GM18508 (cell line): ENCODE measurements around the gene KIF25.
"Not testable (repeated sequence)": the region's sequence is repeated elsewhere in the genome, so short reads cannot be mapped to it uniquely, and the experiment has no call there.

ENCODE experiments used
- ATAC-seq: cut with Tn5 transposase; IDR thresholded peaks from one replicate; pipeline ENCODE4 v1.9.1; 2021; ENCODE audit warnings: moderate number of reproducible peaks; ENCODE audit not compliant: insufficient read depth, unreplicated experiment

KIF25 gene

GRCh38 chr6:167973148-167973885 lies 24.2 kb upstream of the KIF25 start:
- ATAC-seq: no peak

DNA sequence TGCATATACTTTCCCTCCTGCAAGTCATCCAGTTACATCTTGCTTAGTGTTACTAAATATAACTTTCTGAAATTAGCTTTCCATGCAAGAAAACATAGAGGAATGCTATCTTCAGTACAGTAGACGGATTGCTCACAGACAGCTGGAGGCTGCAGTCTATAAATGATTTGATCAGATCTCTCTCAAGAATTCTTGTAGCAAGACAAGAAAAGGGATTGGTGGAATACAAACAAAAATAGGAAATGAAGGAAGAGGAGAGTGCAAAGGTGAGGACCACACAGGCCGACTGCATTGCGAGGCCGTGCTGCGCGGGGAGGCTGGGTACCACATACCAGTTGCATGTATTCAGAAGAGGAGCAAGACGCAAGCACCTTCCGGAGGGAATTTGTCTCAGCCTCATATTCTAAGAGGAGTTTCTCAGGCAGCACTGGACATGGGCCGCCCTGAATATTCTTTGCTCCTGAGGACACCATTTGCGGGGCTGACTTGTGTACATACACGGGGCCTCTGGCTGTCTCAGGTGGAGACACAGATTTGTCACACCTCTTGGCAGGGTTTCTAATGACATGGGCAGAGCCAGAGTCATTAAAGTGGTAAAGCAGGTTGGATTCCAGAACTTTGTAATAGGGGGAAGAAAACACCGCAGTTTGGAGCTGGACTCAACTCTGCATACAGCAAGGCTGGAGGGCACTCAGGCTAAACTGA lies 22.7 kb upstream of the KIF25 start:
- no peak for ATAC-seq

- no peak for ATAC-seq
These were observed 22.0 kb upstream of the KIF25 start for GRCh38 chr6:167975458-167975857.

- not testable (repeated sequence) for ATAC-seq
These were observed 21.3 kb upstream of the KIF25 start for GRCh38 chr6:167976116-167976657.

DNA sequence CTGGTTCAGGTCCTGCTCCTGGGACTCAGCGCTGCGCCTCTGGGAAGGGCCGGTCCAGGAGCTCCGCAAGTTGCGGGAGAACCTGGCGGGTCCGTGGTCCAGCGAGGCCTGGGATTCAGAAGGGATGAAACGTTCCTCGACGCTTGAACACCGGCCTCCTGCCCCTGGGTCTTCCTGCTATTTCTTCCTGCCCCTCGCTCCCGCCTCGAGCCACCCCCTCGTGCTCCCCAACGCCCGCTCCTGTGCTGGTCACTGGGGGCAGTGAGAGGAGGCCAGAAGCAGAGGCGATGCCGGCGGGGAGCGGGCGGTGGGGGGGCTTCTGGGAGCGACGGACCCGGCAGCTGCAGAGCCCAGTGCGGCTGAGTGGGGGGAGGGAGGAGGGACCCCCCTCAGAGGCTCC lies 20.8 kb upstream of the KIF25 start:
- no peak for ATAC-seq

GRCh38 chr6:167977717-167978467 lies 19.6 kb upstream of the KIF25 start:
- ATAC-seq: no peak

GRCh38 chr6:167978607-167979006 lies 18.9 kb upstream of the KIF25 start:
- no peak for ATAC-seq

DNA sequence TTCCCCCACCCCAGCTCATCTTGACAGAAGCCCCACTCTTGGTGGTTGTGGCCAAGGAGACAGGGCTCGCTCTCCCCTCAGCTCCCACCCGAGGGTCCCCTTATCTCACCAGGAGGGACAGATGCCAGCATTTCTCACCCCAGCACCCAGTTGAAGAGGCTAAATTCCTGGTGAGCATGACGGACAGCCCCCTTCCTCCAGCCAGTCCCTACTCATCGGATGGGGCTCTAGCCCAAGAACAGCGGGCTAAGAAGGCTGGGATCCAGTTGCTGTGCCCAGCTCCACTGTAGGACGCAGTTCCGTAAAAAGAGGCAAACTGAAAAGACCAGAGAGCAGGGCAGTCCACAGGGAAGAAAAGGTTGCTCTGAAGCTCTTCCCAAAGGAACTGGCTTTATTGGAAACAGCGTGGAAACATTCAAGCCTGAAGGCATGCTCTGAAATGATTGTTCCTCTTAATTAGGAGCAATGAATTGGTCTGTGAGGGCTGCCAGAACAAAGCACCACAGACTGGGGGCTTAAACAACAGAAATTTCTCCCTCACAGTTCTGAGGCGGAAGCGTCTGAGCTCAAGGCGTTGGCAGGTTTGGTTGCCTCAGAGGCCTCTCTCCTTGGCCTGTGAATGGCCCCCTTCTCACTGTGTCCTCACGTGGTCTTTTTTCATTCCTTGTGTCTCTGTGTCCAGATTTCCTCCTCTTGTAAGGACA lies 17.9 kb upstream of the KIF25 start:
- no peak for ATAC-seq

DNA sequence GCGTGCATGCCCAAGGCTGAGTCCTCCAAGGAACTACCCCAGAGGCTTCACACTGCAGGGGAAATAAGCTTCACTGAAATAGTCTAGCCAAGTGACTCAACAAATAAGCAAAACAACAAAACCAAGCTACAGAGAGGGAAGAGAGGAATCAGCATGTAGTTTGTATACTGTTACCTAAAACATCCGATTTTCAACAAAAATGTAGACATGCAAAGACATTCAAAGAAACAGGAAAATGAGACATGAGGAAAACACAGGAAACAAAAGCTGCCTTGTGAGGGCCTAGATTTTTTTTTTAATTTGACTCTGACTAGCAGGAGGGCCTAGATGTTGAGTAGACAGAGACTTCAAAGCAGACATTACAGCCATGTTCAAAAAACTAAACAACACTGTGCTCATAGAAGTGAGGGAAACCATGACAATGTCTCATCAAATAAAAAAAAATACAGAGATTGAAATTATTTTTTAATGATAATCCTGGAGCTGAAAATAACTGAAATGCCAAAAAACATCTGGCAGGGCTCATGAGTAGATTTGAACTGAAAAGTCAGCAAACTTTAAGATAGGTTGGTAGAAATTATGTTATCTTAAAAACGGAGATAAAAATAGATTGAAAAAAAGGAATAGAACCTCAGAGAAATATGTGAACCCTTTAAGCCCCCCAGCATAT lies 16.4 kb upstream of the KIF25 start:
- ATAC-seq: no peak

DNA sequence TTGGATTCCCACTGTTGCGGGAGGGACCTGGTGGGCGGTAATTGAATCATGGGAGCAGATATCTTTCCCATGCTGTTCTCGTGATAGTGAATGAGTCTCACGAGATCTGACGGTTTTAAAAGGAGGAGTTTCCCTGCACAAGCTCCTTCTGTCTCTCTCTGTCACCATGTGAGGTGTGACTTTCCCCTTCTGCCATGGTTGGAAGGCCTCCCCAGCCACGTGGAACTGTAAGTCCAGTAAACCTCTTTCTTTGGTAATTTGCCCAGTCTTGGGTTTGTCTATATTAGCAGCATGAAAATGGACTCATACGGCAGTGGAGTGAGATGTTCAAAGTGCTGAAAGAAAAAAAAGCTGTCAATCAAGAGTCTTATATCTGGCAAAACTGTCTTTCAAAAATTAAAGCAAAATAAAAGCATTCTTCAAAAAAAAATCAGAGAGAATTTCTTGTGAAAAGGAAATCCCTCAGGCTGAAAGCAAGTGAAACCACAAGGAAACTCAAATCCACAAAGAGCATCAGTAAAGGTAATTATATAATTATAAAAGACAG lies 15.5 kb upstream of the KIF25 start:
- ATAC-seq: no peak

DNA sequence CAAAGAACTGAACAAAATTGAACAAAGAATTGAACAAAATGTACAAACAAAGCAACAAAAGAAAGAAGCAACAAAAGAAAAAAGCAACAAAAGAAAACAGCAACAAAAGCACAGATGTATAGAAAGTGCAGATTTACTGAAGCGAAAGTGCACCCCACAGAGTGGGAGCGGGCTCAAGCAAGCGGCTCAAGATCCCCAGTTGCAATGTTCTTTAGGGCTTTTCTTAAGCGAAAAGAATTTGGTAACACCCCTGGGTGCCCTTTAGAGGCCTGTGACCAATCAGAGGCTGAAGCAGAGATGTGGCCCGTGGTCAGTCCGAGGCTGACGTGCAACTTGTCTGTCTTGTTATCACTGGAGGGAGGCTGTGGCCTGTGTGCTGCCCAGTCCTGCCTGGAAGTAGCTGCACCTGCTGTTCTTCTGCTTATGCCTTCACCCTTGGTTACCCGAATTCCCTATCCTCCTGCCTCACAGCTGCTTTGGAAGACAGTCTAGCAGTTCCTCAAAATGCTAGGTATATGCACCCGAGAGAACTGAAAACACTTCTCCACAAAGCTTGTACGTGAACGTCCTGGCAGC lies 13.2 kb upstream of the KIF25 start:
- ATAC-seq: no peak

- ATAC-seq: no peak
These were observed 12.4 kb upstream of the KIF25 start for GRCh38 chr6:167984876-167985604.

DNA sequence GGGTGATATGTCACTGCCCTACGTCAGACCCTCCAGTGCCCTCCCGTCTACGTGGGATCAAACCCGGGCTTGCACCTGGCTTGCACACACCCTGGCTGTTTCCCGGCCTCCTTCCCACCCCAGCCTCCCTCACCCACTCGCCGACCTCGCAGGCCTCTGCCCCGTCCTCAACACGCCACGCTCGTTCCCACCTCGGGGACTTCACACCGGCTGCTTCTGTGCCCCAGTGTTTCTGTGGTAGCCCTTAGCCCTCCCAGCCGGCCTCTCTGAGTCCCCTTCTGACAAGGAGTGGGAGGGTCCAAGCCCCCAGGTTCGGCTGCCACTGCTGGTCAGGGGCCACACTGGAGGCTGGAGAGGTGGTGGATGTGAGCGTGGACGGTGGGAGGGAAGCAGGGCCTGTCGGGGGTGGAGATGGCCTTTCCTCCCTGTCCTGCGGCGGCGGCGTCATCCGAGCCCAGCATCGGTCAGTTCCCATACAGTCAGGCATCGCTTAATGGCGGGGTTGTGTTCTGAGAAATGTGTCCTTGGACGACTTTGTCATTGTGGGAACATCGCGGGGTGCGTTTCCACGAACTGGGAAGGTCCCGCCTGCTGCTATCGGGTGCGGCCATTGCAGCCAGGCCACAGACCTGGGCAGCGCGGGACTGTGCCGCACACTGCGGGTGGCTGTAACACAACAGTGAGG lies 11.4 kb upstream of the KIF25 start:
- ATAC-seq: no peak

DNA sequence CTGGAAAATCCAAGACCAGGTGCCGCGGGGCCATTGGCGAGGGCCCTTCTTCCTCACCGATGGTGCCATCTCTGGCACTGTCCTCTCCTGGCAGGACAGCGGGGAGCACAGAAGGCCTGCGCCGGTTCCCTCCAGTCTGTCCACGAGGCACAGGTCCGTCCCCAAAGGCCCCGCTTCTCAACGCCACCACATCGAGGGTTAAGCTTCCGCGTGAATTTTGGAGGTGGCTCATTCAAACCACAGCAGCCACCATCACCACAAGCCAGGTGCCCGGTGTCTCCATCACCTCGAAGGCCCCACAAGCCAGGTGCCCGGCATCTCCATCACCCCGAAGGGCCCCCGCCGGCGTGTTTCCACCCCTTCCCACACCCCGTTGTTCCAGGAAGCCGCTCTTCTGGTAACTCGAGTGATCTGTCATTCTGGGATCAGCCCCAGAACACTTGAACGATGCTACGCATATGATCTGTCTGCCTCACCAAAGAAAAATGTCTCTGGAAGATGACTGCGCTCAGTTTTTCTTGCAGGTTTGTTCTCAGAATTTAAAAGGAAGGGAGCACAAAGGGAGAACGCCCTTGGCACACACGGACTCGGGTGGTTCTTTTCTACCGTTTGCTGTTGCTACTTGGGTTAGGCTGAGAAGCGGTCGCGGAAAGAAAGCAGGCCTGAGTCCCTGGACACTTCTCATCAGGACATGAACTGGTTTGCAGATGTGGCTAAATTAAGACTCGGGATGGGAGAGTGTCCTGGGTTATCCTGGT lies 9.9 kb upstream of the KIF25 start:
- ATAC-seq: no peak

DNA sequence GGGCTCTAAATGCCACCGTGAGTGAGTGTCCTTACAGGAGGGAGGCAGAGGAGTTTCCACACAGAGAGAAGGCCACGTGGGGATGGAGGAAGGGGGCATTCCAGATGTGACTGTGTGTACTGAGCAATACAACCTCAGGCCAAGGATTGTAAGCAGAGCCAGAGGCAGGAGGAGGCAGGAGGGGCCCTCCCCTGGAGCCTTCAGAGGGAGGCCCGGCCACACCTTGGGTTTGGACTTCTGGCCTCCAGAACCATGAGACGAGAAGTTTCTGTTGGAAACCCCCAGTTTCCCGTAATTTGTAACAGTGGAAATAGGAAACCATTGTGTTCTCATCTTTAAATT lies 9.3 kb upstream of the KIF25 start:
- no peak for ATAC-seq

DNA sequence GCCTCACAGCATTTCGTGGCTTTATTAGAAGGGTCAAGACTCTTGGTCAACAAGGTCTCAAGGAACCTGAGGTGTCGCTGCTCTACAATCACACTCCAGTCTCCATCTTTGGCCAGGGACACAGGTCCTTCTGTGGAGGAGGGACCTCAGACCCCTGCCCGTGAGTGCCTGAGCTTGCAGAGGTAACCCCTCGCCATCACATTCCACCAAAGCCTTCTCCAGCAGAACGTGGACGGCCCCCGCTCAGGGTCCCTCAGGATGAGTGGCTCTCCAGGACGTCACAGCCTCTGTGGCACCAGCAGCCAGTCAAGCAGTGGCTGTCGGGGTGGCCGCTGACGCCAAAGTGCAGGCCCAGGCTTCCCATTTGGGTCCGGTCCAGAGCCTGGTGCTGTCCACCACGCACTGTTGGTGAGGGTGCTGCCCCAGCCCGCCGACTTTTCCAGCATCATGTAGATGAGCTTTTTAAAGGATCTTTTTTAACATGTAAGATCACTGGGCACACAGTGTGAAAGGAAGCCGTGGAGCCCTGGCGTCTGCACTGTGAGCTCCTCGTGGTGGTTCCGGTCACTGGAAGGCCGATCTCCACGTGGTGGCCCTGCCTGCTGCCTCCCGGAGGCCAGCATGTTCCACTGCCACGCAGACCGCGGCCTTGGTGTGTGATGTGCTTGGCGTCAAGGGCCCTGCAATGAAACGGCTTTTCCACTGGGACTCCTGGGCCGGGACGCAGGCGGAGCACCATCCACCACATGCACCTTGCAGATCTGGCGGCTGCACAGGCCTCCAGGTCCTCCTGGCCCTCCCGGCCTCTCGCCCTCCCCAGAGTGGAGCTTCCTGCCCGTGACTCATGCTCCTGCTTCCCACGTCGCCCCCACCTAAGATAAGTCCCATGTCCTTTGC lies 8.3 kb upstream of the KIF25 start:
- ATAC-seq: no peak
